A549 (cell line): ENCODE measurements around the gene THOC1. TPM values are rescaled to one million over a fixed set of nuclear protein-coding genes. Genes with fewer than 3 reads are reported as not detected.

ENCODE experiments used
- ATAC-seq, 2 experiments: fragments of 200-7000 bp in 1 of 2; fragments of >200 bp in 1 of 2; cut with Nextera tagmentation in 1 of 2; cut with Tn5 transposase in 1 of 2; 3 replicates each; pipeline versions ENCODE4 v1.8.0 to v1.9.1; 2018 to 2020; ENCODE audit warnings: mild to moderate bottlenecking in 1 of 2, moderate library complexity in 1 of 2
- CTCF ChIA-PET: fragments of 300-600 bp; sonication (Branson Sonifier 250); formaldehyde crosslinking; extraction: SDS; loops from one replicate; lab custom pipeline; 2021; ENCODE audit warnings: antibody characterized with exemption, inconsistent platforms; lab: Yijun Ruan, JAX
- POLR2A ChIA-PET: fragments of 350-600 bp; formaldehyde crosslinking; extraction: SDS; loops from one replicate; lab custom pipeline; 2021; ENCODE audit warnings: antibody characterized with exemption, inconsistent platforms; lab: Yijun Ruan, JAX
- DNase-seq, 2 experiments: peaks; one replicate each; pipeline versions ENCODE4 v3.0.0 to v3.0.0-alpha.2; 2011 to 2016; ENCODE audit warnings: low read depth in 1 of 2, low spot score in 1 of 2
- FAIRE-seq: peaks from 2 replicates; lab custom pipeline; 2011; peaks lifted over from hg19 to GRCh38; lab: Jason Lieb, UNC
- H3K27ac ChIP-seq, 2 experiments: fragments of >200 bp; sonication (Bioruptor Twin); formaldehyde crosslinking; 3 replicates each; pipeline ENCODE4 v1.5.1; 2016 to 2017
- H3K4me1 ChIP-seq: fragments of >200 bp; sonication (Bioruptor Twin); formaldehyde crosslinking; 3 replicates; pipeline ENCODE4 v1.6.1; 2016
- H3K4me2 ChIP-seq: fragments of >200 bp; sonication (Bioruptor Twin); formaldehyde crosslinking; 3 replicates; pipeline ENCODE4 v1.6.1; 2016
- H3K4me3 ChIP-seq: fragments of >200 bp; sonication (Bioruptor Twin); formaldehyde crosslinking; 3 replicates; pipeline ENCODE4 v1.5.1; 2016
- H3K9me3 ChIP-seq: fragments of >200 bp; sonication (Bioruptor Twin); formaldehyde crosslinking; 3 replicates; pipeline ENCODE4 v1.6.1; 2016
- BHLHE40 ChIP-seq: IDR thresholded peaks from 2 replicates; pipeline ENCODE4 v1.6.1; 2012; ENCODE audit warnings: low read depth, low read length, inconsistent platforms
- CBX2 ChIP-seq: fragments of 200-600 bp; sonication (generic); IDR thresholded peaks from 2 replicates; pipeline ENCODE4 v1.6.1; 2016; ENCODE audit warnings: low read depth, mild to moderate bottlenecking, borderline replicate concordance
- CBX8 ChIP-seq: fragments of 200-600 bp; sonication (generic); IDR thresholded peaks from 2 replicates; pipeline ENCODE4 v1.6.1; 2016
- CHD2 ChIP-seq: fragments of 150-350 bp; IDR thresholded peaks from 2 replicates; pipeline ENCODE4 v1.6.1; 2014; ENCODE audit warnings: low read length; ENCODE audit not compliant: partially characterized antibody
- CHD4 ChIP-seq: fragments of 200-600 bp; sonication (generic); IDR thresholded peaks from 2 replicates; pipeline ENCODE4 v1.6.1; 2016; ENCODE audit warnings: antibody characterized with exemption, mild to moderate bottlenecking, borderline replicate concordance
- E2F6 ChIP-seq: IDR thresholded peaks from 2 replicates; pipeline ENCODE4 v1.6.1; 2012; ENCODE audit warnings: low read depth, borderline replicate concordance
- EHMT2 ChIP-seq: fragments of 200-600 bp; sonication (generic); IDR thresholded peaks from 2 replicates; pipeline ENCODE4 v1.6.1; 2016; ENCODE audit warnings: antibody characterized with exemption, low read depth, mild to moderate bottlenecking, moderate library complexity
- EP300 ChIP-seq, 2 experiments: fragments of >200 bp; sonication (Bioruptor Twin); formaldehyde crosslinking; IDR thresholded peaks; 2 replicates in 1 of 2; 3 replicates in 1 of 2; pipeline ENCODE4 v1.6.1; 2016 to 2017
- ESRRA ChIP-seq: fragments of 150-350 bp; IDR thresholded peaks from 2 replicates; pipeline ENCODE4 v1.6.1; 2014; ENCODE audit warnings: mild to moderate bottlenecking, low read length, borderline replicate concordance
- FOSB ChIP-seq: fragments of 250-450 bp; sonication (Bioruptor Pico); IDR thresholded peaks from 2 replicates; pipeline ENCODE4 v1.5.0; 2020; ENCODE audit warnings: mild to moderate bottlenecking, moderate library complexity
- HDAC2 ChIP-seq: fragments of 200-600 bp; sonication (generic); IDR thresholded peaks from 2 replicates; pipeline ENCODE4 v1.6.1; 2016
- HOXA7 ChIP-seq: fragments of 250-450 bp; sonication (Bioruptor Pico); IDR thresholded peaks from 2 replicates; pipeline ENCODE4 v1.5.0; 2020; ENCODE audit warnings: mild to moderate bottlenecking, moderate library complexity
- HOXB5 ChIP-seq: fragments of 250-450 bp; sonication (Bioruptor Pico); IDR thresholded peaks from 2 replicates; pipeline ENCODE4 v1.5.0; 2020; ENCODE audit warnings: mild to moderate bottlenecking, moderate library complexity
- JUN ChIP-seq, 2 experiments: fragments of >200 bp; sonication (Bioruptor Twin); formaldehyde crosslinking; IDR thresholded peaks; 2 replicates in 1 of 2; 3 replicates in 1 of 2; pipeline ENCODE4 v1.6.1; 2016 to 2017
- KDM1A ChIP-seq: fragments of 200-600 bp; sonication (generic); IDR thresholded peaks from 2 replicates; pipeline ENCODE4 v1.6.1; 2016; ENCODE audit warnings: low read depth, mild to moderate bottlenecking
- KDM5A ChIP-seq: fragments of 200-600 bp; sonication (generic); IDR thresholded peaks from 2 replicates; pipeline ENCODE4 v1.6.1; 2016; ENCODE audit warnings: antibody characterized with exemption, mild to moderate bottlenecking
- MAZ ChIP-seq: fragments of 150-350 bp; IDR thresholded peaks from 2 replicates; pipeline ENCODE4 v1.6.1; 2014; ENCODE audit warnings: antibody characterized with exemption, low read depth, low read length, borderline replicate concordance
- PBX3 ChIP-seq: IDR thresholded peaks from 2 replicates; pipeline ENCODE4 v1.6.1; 2012
- PHF8 ChIP-seq: fragments of 200-600 bp; sonication (generic); IDR thresholded peaks from 2 replicates; pipeline ENCODE4 v1.6.1; 2016; ENCODE audit warnings: low read depth, mild to moderate bottlenecking, antibody characterized with exemption, moderate library complexity, borderline replicate concordance
- POLR2A ChIP-seq: IDR thresholded peaks from 2 replicates; pipeline ENCODE4 v1.6.1; 2012; ENCODE audit warnings: mild to moderate bottlenecking, low read length
- POLR2AphosphoS2 ChIP-seq: conservative IDR thresholded peaks from 2 replicates; pipeline ENCODE4 v1.6.1; 2012; ENCODE audit warnings: low read length, improper control_type of control experiment, inconsistent platforms
- RAD21 ChIP-seq, 2 experiments: fragments of >200 bp in 1 of 2; sonication (Bioruptor Twin) in 1 of 2; formaldehyde crosslinking in 1 of 2; IDR thresholded peaks in 1 of 2; conservative IDR thresholded peaks in 1 of 2; 2 replicates in 1 of 2; 3 replicates in 1 of 2; pipeline ENCODE4 v1.6.1; 2012 to 2018; ENCODE audit warnings: inconsistent platforms in 1 of 2
- RARB ChIP-seq: fragments of 250-450 bp; sonication (Bioruptor Pico); IDR thresholded peaks from 2 replicates; pipeline ENCODE4 v1.8.0; 2021; ENCODE audit warnings: mild to moderate bottlenecking, moderate library complexity
- RFX5 ChIP-seq: fragments of 450-650 bp; IDR thresholded peaks from 2 replicates; pipeline ENCODE4 v1.7.1; 2014; ENCODE audit warnings: antibody characterized with exemption, mild to moderate bottlenecking, moderate library complexity
- RNF2 ChIP-seq: fragments of 200-600 bp; sonication (generic); IDR thresholded peaks from 2 replicates; pipeline ENCODE4 v1.6.1; 2016; ENCODE audit warnings: low read depth, mild to moderate bottlenecking, antibody characterized with exemption, moderate library complexity, borderline replicate concordance
- SMC3 ChIP-seq: fragments of >200 bp; sonication (Bioruptor Twin); formaldehyde crosslinking; IDR thresholded peaks from 3 replicates; pipeline ENCODE4 v1.6.1; 2018; ENCODE audit warnings: inconsistent platforms
- SREBF2 ChIP-seq: fragments of 450-650 bp; IDR thresholded peaks from 2 replicates; pipeline ENCODE4 v1.6.1; 2014; ENCODE audit warnings: mild to moderate bottlenecking, moderate library complexity
- TFCP2L1 ChIP-seq: fragments of 250-450 bp; sonication (Bioruptor Pico); IDR thresholded peaks from 2 replicates; pipeline ENCODE4 v1.5.0; 2021; ENCODE audit warnings: mild to moderate bottlenecking
- ZC3H11A ChIP-seq: fragments of 450-650 bp; IDR thresholded peaks from 2 replicates; pipeline ENCODE4 v1.6.1; 2014; ENCODE audit warnings: antibody characterized with exemption, mild to moderate bottlenecking
- ZFP36 ChIP-seq: fragments of 450-650 bp; IDR thresholded peaks from 2 replicates; pipeline ENCODE4 v1.6.1; 2014; ENCODE audit warnings: borderline replicate concordance; ENCODE audit not compliant: partially characterized antibody
- ZSCAN20 ChIP-seq: fragments of 250-450 bp; sonication (Bioruptor Pico); IDR thresholded peaks from 2 replicates; pipeline ENCODE4 v1.8.0; 2022; ENCODE audit warnings: mild to moderate bottlenecking, moderate library complexity
- WGBS: methylation state at CpG from one replicate; pipeline ENCODE4 v1.1.6; 2017; ENCODE audit errors: missing lambda C conversion rate; 5-methylcytosine and 5-hydroxymethylcytosine counted together
- polyA plus RNA-seq, 4 experiments: library from polyadenylated mRNA; depleted of rRNA in 3 of 4; stranded (reverse); fragments of >200 nt; fragmentation: RNase III in 1 of 4; extraction: RNeasy Plus Mini Kit Qiagen cat#74134 plus additional on column Dnase treatment in 1 of 4; gene quantifications; 2 replicates in 3 of 4; 3 replicates in 1 of 4; pipeline ENCODE4 v1.2.3, GENCODE V29; 2011 to 2017
- TF ChIP-seq, protein P1 (sequence below): fragments of 250-450 bp; sonication (Bioruptor Pico); IDR thresholded peaks from 2 replicates; pipeline ENCODE4 v1.5.0; 2020; ENCODE audit warnings: low read depth, mild to moderate bottlenecking, moderate library complexity

THOC1 gene
- polyA plus RNA-seq, 2 of the 4 experiments (the other 2 are of a cell fraction), result 31.2 to 62.6 TPM

DNA sequence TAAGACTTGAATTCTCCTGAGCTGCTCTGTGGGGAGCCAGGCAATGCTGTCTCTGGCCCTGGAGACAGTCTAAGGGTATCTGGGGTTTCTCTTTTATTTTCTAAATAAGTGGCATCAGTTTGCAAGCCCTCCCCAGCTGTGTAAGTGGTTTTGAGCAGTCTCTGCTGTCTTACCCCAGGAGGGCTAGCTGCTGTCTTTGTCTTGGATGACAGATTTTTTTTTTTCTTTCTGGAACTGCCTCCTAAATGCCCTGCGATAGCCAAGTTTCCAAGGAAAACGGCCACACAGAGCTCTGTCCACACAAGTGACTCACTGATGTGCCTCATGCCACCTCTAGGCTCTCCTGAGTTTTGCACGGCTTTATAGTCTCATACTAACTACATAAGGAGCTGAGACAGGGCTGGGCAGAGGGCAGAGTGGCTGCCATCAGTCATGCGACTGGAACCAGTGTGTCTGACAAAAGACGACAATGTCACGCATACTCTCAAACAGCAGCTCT, 37.2 kb upstream of the THOC1 start:
- no peak for DNase-seq
- peak; percentile 31 to 59; a peak in 1 of 6 replicates for ATAC-seq
- Histone ChIP-seq H3K9me3 (no peaks in the 10 kb centered on the region), H3K4me1 (no peaks in the 10 kb centered on the region), H3K4me3 (no peak overlapping the region), H3K4me2 (no peak overlapping the region), H3K27ac (no peak overlapping the region)
- POLR2A ChIA-PET, result no interaction called here
- no peak for FAIRE-seq
- TF ChIP-seq ZC3H11A (no peak), POLR2A (no peak), RNF2 (no peak), CHD4 (no peak)
- WGBS, result 44% methylated on average over 6 of the region's 6 CpGs
- CTCF ChIA-PET, result no interaction called here

- 20% methylated on average over 2 of the region's 2 CpGs for WGBS
- Histone ChIP-seq H3K4me2 (no peak overlapping the region), H3K4me1 (no peaks in the 10 kb centered on the region), H3K4me3 (no peak overlapping the region), H3K27ac (no peak overlapping the region), H3K9me3 (no peaks in the 10 kb centered on the region)
- CTCF ChIA-PET, result no interaction called here
- ATAC-seq, result no peak
- TF ChIP-seq KDM5A (no peak), RAD21 (conservative IDR thresholded peaks at IDR 0.05 in 1 of 2, IDR thresholded peaks at IDR 0.05 in 1 of 2) (no peak), EP300 (IDR thresholded peaks at IDR 0.05) (no peak), EHMT2 (no peak), CHD4 (no peak), TFCP2L1 (CRISPR knock-in tag) (no peak), HDAC2 (no peak), SMC3 (no peak), JUN (IDR thresholded peaks at IDR 0.05) (no peak), RARB (CRISPR knock-in tag) (no peak), HOXB5 (CRISPR knock-in tag) (no peak), CBX8 (no peak), CHD2 (no peak), ZC3H11A (no peak), E2F6 (no peak), CBX2 (no peak), PBX3 (no peak), HOXA7 (CRISPR knock-in tag) (no peak), ESRRA (no peak), ZSCAN20 (CRISPR knock-in tag) (no peak)
- POLR2A ChIA-PET, result no interaction called here
- no peak for DNase-seq
- FAIRE-seq, result no peak
These were observed 35.8 kb upstream of the THOC1 start for GRCh38 chr18:303607-304006.

- Histone ChIP-seq H3K4me1 (no peaks in the 10 kb centered on the region), H3K27ac (no peak overlapping the region), H3K9me3 (no peaks in the 10 kb centered on the region), H3K4me3 (no peak overlapping the region), H3K4me2 (no peak overlapping the region)
- POLR2A ChIA-PET, result no interaction called here
- no peak for FAIRE-seq
- WGBS, result 0% methylated on average over 1 of the region's 1 CpG
- TF ChIP-seq CBX8 (no peak), BHLHE40 (no peak), HDAC2 (no peak), CBX2 (no peak), PBX3 (no peak), POLR2AphosphoS2 (no peak), MAZ (no peak), PHF8 (no peak), RAD21 (conservative IDR thresholded peaks at IDR 0.05 in 1 of 2, IDR thresholded peaks at IDR 0.05 in 1 of 2) (no peak), HOXA7 (CRISPR knock-in tag) (no peak), CHD2 (no peak), ZSCAN20 (CRISPR knock-in tag) (no peak), E2F6 (no peak), KDM1A (no peak), KDM5A (no peak), ZFP36 (no peak), FOSB (no peak), SREBF2 (no peak), RFX5 (no peak)
- TF ChIP-seq, protein P1, sequence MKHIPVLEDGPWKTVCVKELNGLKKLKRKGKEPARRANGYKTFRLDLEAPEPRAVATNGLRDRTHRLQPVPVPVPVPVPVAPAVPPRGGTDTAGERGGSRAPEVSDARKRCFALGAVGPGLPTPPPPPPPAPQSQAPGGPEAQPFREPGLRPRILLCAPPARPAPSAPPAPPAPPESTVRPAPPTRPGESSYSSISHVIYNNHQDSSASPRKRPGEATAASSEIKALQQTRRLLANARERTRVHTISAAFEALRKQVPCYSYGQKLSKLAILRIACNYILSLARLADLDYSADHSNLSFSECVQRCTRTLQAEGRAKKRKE (CRISPR knock-in tag), result no peak
- TF ChIP-seq, all 56 proteins: peak for 0
- DNase-seq (no peak), ATAC-seq (no peak)
- CTCF ChIA-PET, result no interaction called here
These were observed 35.2 kb upstream of the THOC1 start for GRCh38 chr18:303011-303410.
